HG02759 (cell line): ENCODE measurements around the gene NOL9.

ENCODE experiments used
- ATAC-seq: cut with Tn5 transposase; IDR thresholded peaks from one replicate; pipeline ENCODE4 v1.9.1; 2021; ENCODE audit warnings: mild to moderate bottlenecking, moderate library complexity; ENCODE audit not compliant: unreplicated experiment

NOL9 gene

DNA sequence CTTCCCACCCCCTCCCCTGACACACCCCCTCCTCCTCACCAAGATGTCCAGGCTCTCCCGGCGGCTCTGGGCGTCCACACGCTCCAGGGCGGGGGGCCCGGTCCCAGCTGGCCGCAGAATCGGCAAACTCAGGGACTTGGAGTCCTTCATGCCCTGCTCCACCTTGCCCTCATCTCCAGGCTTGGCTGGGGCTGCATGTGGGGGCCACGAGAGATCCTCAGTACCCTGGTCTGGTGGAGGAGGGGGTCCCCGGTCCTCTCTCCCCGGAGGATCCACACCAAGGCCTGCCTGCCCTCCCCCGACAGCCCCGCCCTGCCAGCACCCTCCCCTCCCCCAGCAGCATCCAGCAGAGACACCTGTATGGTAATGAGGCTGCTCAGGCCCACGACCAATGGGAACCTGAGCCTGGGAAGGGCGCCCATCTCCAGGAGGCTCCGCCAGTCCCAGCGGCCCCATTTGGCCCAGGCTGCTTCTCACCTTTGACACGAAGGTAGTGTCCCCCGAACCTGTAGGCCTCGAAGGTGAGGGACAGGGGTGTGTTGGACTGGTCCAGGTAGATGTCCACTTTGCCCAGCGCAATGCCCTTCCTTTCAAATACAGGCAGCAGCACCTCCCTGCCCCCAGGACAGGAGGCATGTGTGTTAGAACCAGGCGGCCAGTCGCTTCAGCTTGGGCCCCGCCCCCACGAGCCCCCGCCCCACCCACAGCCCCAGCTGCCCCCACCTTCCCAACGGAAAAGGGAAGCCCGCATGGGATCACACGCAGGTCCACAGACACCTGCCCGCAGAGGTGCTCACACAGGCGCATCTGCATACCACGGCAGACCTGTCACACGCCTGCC is 80.1 kb downstream of the NOL9 start:
- ATAC-seq = no peak

DNA sequence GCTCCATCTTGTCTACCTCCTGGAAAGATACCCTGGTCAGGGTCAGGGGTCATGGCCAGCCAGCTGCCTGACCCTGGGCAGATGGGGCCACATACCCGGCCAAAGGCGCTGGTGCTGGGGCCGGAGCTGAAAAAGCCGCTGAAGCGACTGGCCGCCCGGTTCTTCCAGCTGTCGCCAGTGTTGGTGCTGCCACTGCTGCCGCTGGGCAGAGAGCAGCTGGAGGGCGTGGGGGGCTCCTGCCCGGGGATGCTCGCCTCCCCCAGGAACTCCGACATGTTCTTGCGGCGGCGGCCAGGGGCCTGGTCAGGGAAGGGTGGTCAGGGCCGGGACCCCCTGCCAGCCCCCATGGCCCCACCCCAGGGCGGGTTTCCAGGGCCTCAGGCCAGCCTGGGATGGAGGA is 81.2 kb downstream of the NOL9 start:
- ATAC-seq = no peak

DNA sequence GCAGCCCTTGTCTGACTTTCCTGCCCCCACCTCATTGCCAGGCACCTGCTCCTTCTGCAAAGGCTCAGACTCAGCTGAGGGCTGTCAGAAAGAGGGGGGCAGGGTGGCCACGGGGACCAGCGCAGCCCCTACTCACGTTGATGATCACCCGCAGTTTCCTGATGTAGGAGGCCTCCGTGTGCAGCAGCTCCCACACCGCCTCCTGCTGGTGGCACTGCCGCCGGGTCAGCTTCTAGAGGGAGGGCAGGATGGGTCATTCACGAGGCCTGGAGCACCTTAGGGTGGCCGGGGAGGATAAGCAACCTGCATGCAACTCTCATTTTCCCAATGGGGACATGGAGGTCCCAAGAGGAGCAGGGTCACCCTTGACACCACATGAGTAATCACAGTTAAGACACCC is 81.9 kb downstream of the NOL9 start:
- ATAC-seq = no peak

DNA sequence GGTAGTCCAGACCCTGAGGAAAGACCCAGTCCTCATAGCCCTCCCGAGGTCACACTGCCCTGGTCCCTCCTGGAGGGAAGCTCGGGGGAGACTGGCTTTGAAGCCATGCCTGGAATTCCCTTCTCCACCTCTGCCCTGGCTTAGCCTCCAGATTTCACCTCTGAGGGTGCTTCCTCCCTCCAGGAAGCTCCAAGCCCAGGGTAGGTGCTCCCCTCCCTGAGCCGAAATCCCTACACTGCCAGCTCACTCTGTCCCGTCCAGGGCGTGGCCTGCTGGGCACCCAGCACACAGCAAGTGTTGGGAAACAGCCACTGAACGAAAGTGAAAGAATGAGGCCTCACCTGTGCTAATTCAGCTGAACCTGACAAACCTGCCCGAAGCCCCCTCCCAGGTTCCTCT is 82.3 kb downstream of the NOL9 start:
- ATAC-seq = no peak
